GM12878 (cell line): ENCODE data around the gene FAR1. TPM values are rescaled to one million over a fixed set of nuclear protein-coding genes. Genes with fewer than 3 reads are reported as not detected.

ENCODE experiments used
- ATAC-seq: fragments of 200-7000 bp; cut with Tn5 transposase; 3 replicates; pipeline ENCODE4 v1.9.1; 2020; ENCODE audit warnings: mild to moderate bottlenecking, moderate library complexity
- BruUV-seq: library from RNA; stranded (reverse); fragments of 400-500 nt; replicated peaks from 2 replicates; lab custom pipeline; 2021; lab: Mats Ljungman, UMichigan
- CTCF ChIA-PET: fragments of 300-600 bp; sonication (Branson Sonifier 250); formaldehyde crosslinking; extraction: SDS; loops from one replicate; lab custom pipeline; 2021; ENCODE audit warnings: inconsistent platforms; lab: Yijun Ruan, JAX
- POLR2A ChIA-PET: fragments of 350-600 bp; formaldehyde crosslinking; extraction: SDS; loops from one replicate; lab custom pipeline; 2021; ENCODE audit warnings: inconsistent platforms; lab: Charles Lee
- RAD21 ChIA-PET: fragments of 300-600 bp; sonication (Branson Sonifier 250); formaldehyde crosslinking; loops from one replicate; lab custom pipeline; 2023; ENCODE audit warnings: antibody characterized with exemption; ENCODE audit not compliant: unreplicated experiment; lab: Charles Lee
- SMC1A ChIA-PET: fragments of 300-600 bp; sonication (Branson Sonifier 250); formaldehyde crosslinking; loops from one replicate; lab custom pipeline; 2023; ENCODE audit not compliant: unreplicated experiment, uncharacterized antibody; lab: Charles Lee
- DNase-seq: peaks from one replicate; pipeline ENCODE4 v3.0.0-alpha.2; 2011; ENCODE audit warnings: low read depth, low spot score
- FAIRE-seq: peaks from 3 replicates; lab custom pipeline; 2011; peaks lifted over from hg19 to GRCh38; lab: Jason Lieb, UNC
- H2AFZ ChIP-seq: 2 replicates; pipeline ENCODE4 v1.6.0; 2011; ENCODE audit warnings: low read depth, low read length, control low read depth; ENCODE audit not compliant: control insufficient read depth
- H3K27ac ChIP-seq: 2 replicates; pipeline ENCODE4 v1.5.1; 2011; ENCODE audit warnings: control low read depth; ENCODE audit not compliant: control insufficient read depth, insufficient read depth
- H3K27me3 ChIP-seq, 2 experiments: replicated peaks in 1 of 2; 2 replicates each; pipeline versions ENCODE4 v1.6.0 to v1.6.1; 2011; ENCODE audit warnings: low read length in 1 of 2; ENCODE audit not compliant: control insufficient read depth in 2 of 2, insufficient read depth in 2 of 2
- H3K36me3 ChIP-seq, 2 experiments: 2 replicates each; pipeline ENCODE4 v1.5.1; 2011; ENCODE audit warnings: low read length in 1 of 2; ENCODE audit not compliant: control insufficient read depth in 2 of 2, insufficient read depth in 2 of 2
- H3K4me1 ChIP-seq: 2 replicates; pipeline ENCODE4 v1.6.1; 2011; ENCODE audit warnings: mild to moderate bottlenecking, low read length, moderate library complexity, mixed read lengths; ENCODE audit not compliant: control insufficient read depth, insufficient read depth
- H3K4me2 ChIP-seq: 2 replicates; pipeline ENCODE4 v1.6.0; 2011; ENCODE audit warnings: control low read depth; ENCODE audit not compliant: control insufficient read depth, insufficient read depth
- H3K4me3 ChIP-seq: fragments of 200-600 bp; sonication (generic); 2 replicates; pipeline ENCODE4 v1.5.1; 2016
- H3K79me2 ChIP-seq: 2 replicates; pipeline ENCODE4 v1.6.0; 2011; ENCODE audit warnings: low read length; ENCODE audit not compliant: control insufficient read depth, insufficient read depth
- H3K9ac ChIP-seq: 2 replicates; pipeline ENCODE4 v1.8.0; 2011; ENCODE audit warnings: low read length, control low read depth, mixed read lengths; ENCODE audit not compliant: control insufficient read depth, insufficient read depth
- H3K9me3 ChIP-seq: replicated peaks from 3 replicates; pipeline ENCODE4 v1.5.1; 2011; ENCODE audit warnings: mild to moderate bottlenecking, low read length; ENCODE audit not compliant: control insufficient read depth, insufficient read depth
- H4K20me1 ChIP-seq: 2 replicates; pipeline ENCODE4 v1.6.0; 2011; ENCODE audit not compliant: control insufficient read depth, insufficient read depth
- CBFB ChIP-seq: IDR thresholded peaks from 2 replicates; pipeline ENCODE4 v1.6.1; 2016; ENCODE audit warnings: antibody characterized with exemption, low read depth
- E4F1 ChIP-seq: fragments of 450-650 bp; IDR thresholded peaks from 2 replicates; pipeline ENCODE4 v1.6.1; 2018; ENCODE audit warnings: borderline replicate concordance, mild to moderate bottlenecking; ENCODE audit not compliant: partially characterized antibody
- EZH2 ChIP-seq: IDR thresholded peaks from 2 replicates; pipeline ENCODE4 v1.6.1; 2012; ENCODE audit warnings: low read depth, mild to moderate bottlenecking, control low read depth, inconsistent platforms, low read length, borderline replicate concordance; ENCODE audit not compliant: control insufficient read depth
- FOXK2 ChIP-seq: fragments of 450-650 bp; IDR thresholded peaks from 2 replicates; pipeline ENCODE4 v1.6.1; 2017; ENCODE audit warnings: mild to moderate bottlenecking, moderate library complexity
- HCFC1 ChIP-seq: fragments of 150-350 bp; IDR thresholded peaks from 2 replicates; pipeline ENCODE4 v1.6.1; 2014; ENCODE audit warnings: low read length
- HDGF ChIP-seq: fragments of 450-650 bp; IDR thresholded peaks from 2 replicates; pipeline ENCODE4 v1.6.1; 2016; ENCODE audit warnings: antibody characterized with exemption
- IKZF1 ChIP-seq: fragments of 450-650 bp; conservative IDR thresholded peaks from 2 replicates; pipeline ENCODE4 v1.6.1; 2017; ENCODE audit warnings: antibody characterized with exemption, mild to moderate bottlenecking
- IKZF2 ChIP-seq, 2 experiments: fragments of 450-650 bp; IDR thresholded peaks; 2 replicates each; pipeline ENCODE4 v1.6.1; 2017; ENCODE audit warnings: mild to moderate bottlenecking in 2 of 2, moderate library complexity in 2 of 2
- POLR2AphosphoS5 ChIP-seq: IDR thresholded peaks from 2 replicates; pipeline ENCODE4 v1.6.1; 2011; ENCODE audit warnings: mild to moderate bottlenecking, low read length, inconsistent platforms
- SIN3A ChIP-seq: IDR thresholded peaks from 2 replicates; pipeline ENCODE4 v1.6.1; 2012; ENCODE audit warnings: low read depth, low read length, improper control_type of control experiment
- SMC3 ChIP-seq: IDR thresholded peaks from 2 replicates; pipeline ENCODE4 v1.6.1; 2011; ENCODE audit warnings: low read length, improper control_type of control experiment, borderline replicate concordance
- SREBF1 ChIP-seq: IDR thresholded peaks from 2 replicates; pipeline ENCODE4 v1.6.1; 2012; ENCODE audit warnings: mild to moderate bottlenecking, low read length
- SREBF2 ChIP-seq: IDR thresholded peaks from 2 replicates; pipeline ENCODE4 v1.6.1; 2012; ENCODE audit warnings: mild to moderate bottlenecking, low read length
- STAT3 ChIP-seq: IDR thresholded peaks from 2 replicates; pipeline ENCODE4 v1.6.1; 2011; ENCODE audit warnings: low read depth, low read length, improper control_type of control experiment
- TCF7 ChIP-seq: IDR thresholded peaks from 2 replicates; pipeline ENCODE4 v1.6.1; 2014; ENCODE audit warnings: antibody characterized with exemption, borderline replicate concordance
- WGBS: methylation state at CpG from one replicate; pipeline ENCODE4 v1.1.6; 2016; ENCODE audit warnings: low lambda C conversion rate; ENCODE audit not compliant: insufficient replicate concordance, insufficient coverage; ENCODE audit errors: missing lambda C conversion rate; 5-methylcytosine and 5-hydroxymethylcytosine counted together
- in situ Hi-C: fragments of 300-500 bp; cut with MboI; formaldehyde crosslinking; loops from 9 replicates; pipeline ENCODE4 v1.14.3; 2018; ENCODE audit warnings: mixed read lengths
- intact Hi-C: fragments of 100-400 bp; cut with micrococcal nuclease; formaldehyde crosslinking; loops from one replicate; pipeline ENCODE4 v1.14.2; 2022; ENCODE audit not compliant: unreplicated experiment
- polyA plus RNA-seq, 11 experiments: library from polyadenylated mRNA; depleted of rRNA in 4 of 11; unstranded in 6 of 11; stranded (reverse) in 5 of 11; fragments of >200 nt; fragmentation: Nextera tagmentation in 4 of 11; fragmentation: Illumina TruSeq in 1 of 11; extraction: Ambion mirVana in 4 of 11; extraction: Trizol in 1 of 11; gene quantifications; 1 replicate in 1 of 11; 2 replicates in 10 of 11; pipeline versions ENCODE4 v1.2.1 to v1.2.3, GENCODE V29; 2011 to 2016; ENCODE audit warnings: inconsistent platforms in 2 of 11, missing spikeins in 2 of 11, low read depth in 1 of 11
- total RNA-seq, 4 experiments: library from RNA; depleted of rRNA in 3 of 4; stranded (reverse); fragments of >200 nt in 3 of 4; fragmentation: Illumina TruSeq in 1 of 4; extraction: Trizol in 1 of 4; gene quantifications; 2 replicates each; pipeline versions ENCODE4 v1.2.1 to v1.2.3, GENCODE V29; 2013 to 2021

FAR1 gene
- total and polyA plus RNA-seq, 10 of the 15 experiments (the other 5 are each of a cell fraction or from before 2014, with no cell fraction given): 10.1 to 73.9 (median 30.8) TPM

- Histone ChIP-seq H2AFZ (no peak overlapping the region), H3K4me3 (no peak overlapping the region), H3K27ac (no peak overlapping the region), H3K9ac (no peak overlapping the region), H3K79me2 (no peaks in the 10 kb centered on the region), H3K4me2 (no peak overlapping the region), H3K36me3 (peaks cover 2 to 3% of the 10 kb centered on the region in 2 experiments; a peak in 2 of 4 replicates), H3K4me1 (no peaks in the 10 kb centered on the region), H3K27me3 (no peaks in the 10 kb centered on the region), H4K20me1 (no peaks in the 10 kb centered on the region), H3K9me3 (no peaks in the 10 kb centered on the region)
- intact Hi-C loops: no loop called here
- no TSS peak for BruUV-seq
- 100% methylated on average over 1 of the region's 1 CpG for WGBS
- ChIA-PET POLR2A (no interaction called here), SMC1A (no interaction called here), RAD21 (interaction anchor here (1.8 kb wide), 1 partner anchor 54 kb away, joined by 5 read pairs; no protein-coding TSS in a partner anchor), CTCF (interaction anchor here (1.2 kb wide), 1 partner anchor 10 kb away, joined by 3 read pairs; no protein-coding TSS in a partner anchor)
- FAIRE-seq (no peak), DNase-seq (no peak), ATAC-seq (no peak)
- TF ChIP-seq IKZF2 (IDR thresholded peaks at IDR 0.05) (no peak), FOXK2 (no peak), HDGF (no peak), SMC3 (no peak), HCFC1 (no peak), TCF7 (no peak), SREBF1 (no peak), E4F1 (no peak), SIN3A (no peak), SREBF2 (no peak), STAT3 (no peak), CBFB (no peak), EZH2 (no peak), IKZF1 (no peak), POLR2AphosphoS5 (no peak)
- in situ Hi-C loops: no loop called here
Observed at GRCh38 chr11:13720940-13721339, 52.5 kb downstream of the FAR1 start.
